ENCODE measurements around the gene SEMA6D.

DNA sequence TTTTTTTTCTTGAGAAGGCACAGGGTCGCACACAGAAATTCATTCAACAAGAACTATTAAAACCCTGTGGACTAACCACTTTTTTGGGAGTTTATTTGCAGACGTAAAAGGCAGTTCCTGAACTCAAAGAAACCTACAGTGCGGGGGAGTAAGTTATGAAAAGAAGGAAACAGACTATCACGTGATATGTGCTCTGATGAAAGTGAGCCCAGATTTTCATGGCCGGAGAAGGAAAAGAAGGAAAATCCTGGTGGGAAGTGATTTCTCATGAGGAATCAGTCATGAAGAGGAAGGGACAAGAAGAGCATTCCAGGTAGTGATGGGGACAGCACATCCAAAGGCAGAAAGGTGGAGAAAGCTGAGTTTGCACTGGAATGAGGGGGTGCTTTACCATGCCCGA, 26.1 kb downstream of the SEMA6D start:
- TF ChIP-seq, protein P1, sequence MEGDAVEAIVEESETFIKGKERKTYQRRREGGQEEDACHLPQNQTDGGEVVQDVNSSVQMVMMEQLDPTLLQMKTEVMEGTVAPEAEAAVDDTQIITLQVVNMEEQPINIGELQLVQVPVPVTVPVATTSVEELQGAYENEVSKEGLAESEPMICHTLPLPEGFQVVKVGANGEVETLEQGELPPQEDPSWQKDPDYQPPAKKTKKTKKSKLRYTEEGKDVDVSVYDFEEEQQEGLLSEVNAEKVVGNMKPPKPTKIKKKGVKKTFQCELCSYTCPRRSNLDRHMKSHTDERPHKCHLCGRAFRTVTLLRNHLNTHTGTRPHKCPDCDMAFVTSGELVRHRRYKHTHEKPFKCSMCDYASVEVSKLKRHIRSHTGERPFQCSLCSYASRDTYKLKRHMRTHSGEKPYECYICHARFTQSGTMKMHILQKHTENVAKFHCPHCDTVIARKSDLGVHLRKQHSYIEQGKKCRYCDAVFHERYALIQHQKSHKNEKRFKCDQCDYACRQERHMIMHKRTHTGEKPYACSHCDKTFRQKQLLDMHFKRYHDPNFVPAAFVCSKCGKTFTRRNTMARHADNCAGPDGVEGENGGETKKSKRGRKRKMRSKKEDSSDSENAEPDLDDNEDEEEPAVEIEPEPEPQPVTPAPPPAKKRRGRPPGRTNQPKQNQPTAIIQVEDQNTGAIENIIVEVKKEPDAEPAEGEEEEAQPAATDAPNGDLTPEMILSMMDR (IDR thresholded peaks at IDR 0.05; ENCODE audit: extremely low read depth in 1 of 2, insufficient read depth in 1 of 2, low read depth in 1 of 2, low read length in 2 of 2) = no peak
- TF ChIP-seq EZH2 (IDR thresholded peaks at IDR 0.05; ENCODE audit: borderline replicate concordance, low read depth, low read length, severe bottlenecking) = no peak
- no peak for TF ChIP-seq JUN (IDR thresholded peaks at IDR 0.05; ENCODE audit: borderline replicate concordance, insufficient read depth, insufficient read length, low read depth)
- TF ChIP-seq POLR2A (IDR thresholded peaks at IDR 0.05; ENCODE audit: low read depth, low read length) = no peak
- TF ChIP-seq POLR2AphosphoS5 (IDR thresholded peaks at IDR 0.05; ENCODE audit: insufficient read depth, low read depth, low read length) = no peak
- TF ChIP-seq, protein P2, sequence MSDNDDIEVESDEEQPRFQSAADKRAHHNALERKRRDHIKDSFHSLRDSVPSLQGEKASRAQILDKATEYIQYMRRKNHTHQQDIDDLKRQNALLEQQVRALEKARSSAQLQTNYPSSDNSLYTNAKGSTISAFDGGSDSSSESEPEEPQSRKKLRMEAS (IDR thresholded peaks at IDR 0.05; ENCODE audit: insufficient read depth, insufficient read length) = no peak
- no peak for TF ChIP-seq GATA2 (IDR thresholded peaks at IDR 0.05; ENCODE audit: insufficient read depth, insufficient read length, low read depth, low read length)

Measured in endothelial cell of umbilical vein (primary cell).